Mesendoderm (in vitro differentiated cells): ENCODE data around the gene TMEM253.

Source experiments
- DNase-seq: peaks from one replicate; pipeline ENCODE4 v3.0.0; 2013
- H2AK5ac ChIP-seq: 2 replicates; pipeline ENCODE4 v1.6.1; 2013; ENCODE audit warnings: low read length, inconsistent platforms
- H2BK120ac ChIP-seq: 2 replicates; pipeline ENCODE4 v1.6.1; 2013; ENCODE audit warnings: low read depth, mild to moderate bottlenecking, low read length, moderate library complexity, mixed read lengths
- H2BK15ac ChIP-seq: replicated peaks from 2 replicates; pipeline ENCODE4 v1.6.1; 2013; ENCODE audit warnings: low read depth, mild to moderate bottlenecking, moderate library complexity
- H2BK5ac ChIP-seq: 2 replicates; pipeline ENCODE4 v1.6.1; 2013; ENCODE audit warnings: low read length, inconsistent platforms
- H3K18ac ChIP-seq: 2 replicates; pipeline ENCODE4 v1.6.1; 2013; ENCODE audit warnings: mild to moderate bottlenecking, low read length, mixed read lengths
- H3K23ac ChIP-seq: one replicate; pipeline ENCODE4 v1.6.1; 2013; ENCODE audit warnings: low read length
- H3K27ac ChIP-seq: 2 replicates; pipeline ENCODE4 v1.5.1; 2013; ENCODE audit warnings: low read depth, mild to moderate bottlenecking, inconsistent platforms, low read length, moderate library complexity
- H3K27me3 ChIP-seq: 2 replicates; pipeline ENCODE4 v1.6.1; 2013; ENCODE audit warnings: low read length, control low read depth, mild to moderate bottlenecking, inconsistent platforms; ENCODE audit not compliant: insufficient read depth, poor library complexity
- H3K36me3 ChIP-seq: 2 replicates; pipeline ENCODE4 v1.6.1; 2013; ENCODE audit warnings: low read length, inconsistent platforms; ENCODE audit not compliant: control insufficient read depth, insufficient read depth
- H3K4ac ChIP-seq: one replicate; pipeline ENCODE4 v1.6.1; 2013; ENCODE audit warnings: low read depth, mild to moderate bottlenecking, low read length, moderate library complexity
- H3K4me1 ChIP-seq: 2 replicates; pipeline ENCODE4 v1.6.1; 2013; ENCODE audit warnings: low read depth, low read length, inconsistent platforms; ENCODE audit not compliant: control insufficient read depth
- H3K4me2 ChIP-seq: 2 replicates; pipeline ENCODE4 v1.6.1; 2013; ENCODE audit warnings: low read length
- H3K4me3 ChIP-seq: 2 replicates; pipeline ENCODE4 v1.5.1; 2013; ENCODE audit warnings: mild to moderate bottlenecking, low read length
- H3K56ac ChIP-seq: one replicate; pipeline ENCODE4 v1.6.1; 2013; ENCODE audit warnings: low read length
- H3K79me1 ChIP-seq: 2 replicates; pipeline ENCODE4 v1.6.1; 2013; ENCODE audit warnings: low read length, inconsistent platforms
- H3K79me2 ChIP-seq: 2 replicates; pipeline ENCODE4 v1.6.1; 2013; ENCODE audit warnings: mild to moderate bottlenecking, low read length; ENCODE audit not compliant: control insufficient read depth, insufficient read depth
- H3K9ac ChIP-seq: 2 replicates; pipeline ENCODE4 v1.6.1; 2013; ENCODE audit warnings: low read length, inconsistent platforms
- H4K5ac ChIP-seq: one replicate; pipeline ENCODE4 v1.6.1; 2013; ENCODE audit warnings: low read length
- H4K8ac ChIP-seq: one replicate; pipeline ENCODE4 v1.6.1; 2013; ENCODE audit warnings: low read depth, mild to moderate bottlenecking, control low read depth, low read length, moderate library complexity
- WGBS: extraction: QIAGEN DNeasy Blood & Tissue Kit; methylation state at CpG from one replicate; pipeline ENCODE4 v1.1.7; 2013; ENCODE audit warnings: low lambda C conversion rate, missing lambda C conversion rate; ENCODE audit not compliant: insufficient coverage; ENCODE audit errors: extremely low coverage; 5-methylcytosine and 5-hydroxymethylcytosine counted together

The TMEM253 gene

GRCh38 chr14:21090194-21090939 is 10.5 kb upstream of the TMEM253 start:
- H3K18ac ChIP-seq: no peak overlapping the region
- no peaks in the 10 kb centered on the region for H3K79me2 ChIP-seq
- H4K8ac ChIP-seq: no peak overlapping the region
- H3K4me1 ChIP-seq: peaks cover 12% of the 10 kb centered on the region
- H2BK5ac ChIP-seq: no peak overlapping the region
- H2BK15ac ChIP-seq: no peak overlapping the region
- H2BK120ac ChIP-seq: no peak overlapping the region
- no CpG with 5 or more reads among the region's 45 CpGs for WGBS
- no peak overlapping the region for H2AK5ac ChIP-seq
- no peak overlapping the region for H4K5ac ChIP-seq
- H3K4me2 ChIP-seq: no peak overlapping the region
- H3K4ac ChIP-seq: no peak overlapping the region
- no peak overlapping the region for H3K4me3 ChIP-seq
- H3K9ac ChIP-seq: no peak overlapping the region
- H3K79me1 ChIP-seq: peaks cover 8% of the 10 kb centered on the region
- no peak overlapping the region for H3K56ac ChIP-seq
- no peaks in the 10 kb centered on the region for H3K27me3 ChIP-seq
- peaks cover 10% of the 10 kb centered on the region for H3K36me3 ChIP-seq
- no peak overlapping the region for H3K27ac ChIP-seq
- H3K23ac ChIP-seq: no peak overlapping the region
- DNase-seq: peak; percentile 64

- Histone ChIP-seq H3K4me2 (no peak overlapping the region), H2AK5ac (no peak overlapping the region), H3K18ac (no peak overlapping the region), H2BK5ac (no peak overlapping the region), H3K4me3 (no peak overlapping the region), H4K5ac (no peak overlapping the region), H3K9ac (no peak overlapping the region), H3K36me3 (peaks cover 7% of the 10 kb centered on the region), H2BK15ac (no peak overlapping the region), H3K4me1 (peaks cover 12% of the 10 kb centered on the region), H2BK120ac (no peak overlapping the region), H3K23ac (no peak overlapping the region), H3K27ac (no peak overlapping the region), H4K8ac (no peak overlapping the region), H3K79me1 (peaks cover 8% of the 10 kb centered on the region), H3K79me2 (peaks cover 2% of the 10 kb centered on the region), H3K56ac (no peak overlapping the region), H3K27me3 (no peaks in the 10 kb centered on the region), H3K4ac (no peak overlapping the region)
- WGBS: no CpG with 5 or more reads among the region's 45 CpGs
- no peak for DNase-seq
Observed at GRCh38 chr14:21090940-21091663, 9.8 kb upstream of the TMEM253 start.

GRCh38 chr14:21091821-21092272 is 9.0 kb upstream of the TMEM253 start:
- DNase-seq: no peak
- Histone ChIP-seq H4K8ac (no peak overlapping the region), H3K56ac (no peak overlapping the region), H2AK5ac (no peak overlapping the region), H3K23ac (no peak overlapping the region), H2BK5ac (no peak overlapping the region), H3K4me2 (no peak overlapping the region), H3K4me1 (peaks cover 12% of the 10 kb centered on the region), H3K4ac (no peak overlapping the region), H2BK15ac (no peak overlapping the region), H3K27me3 (no peaks in the 10 kb centered on the region), H3K18ac (no peak overlapping the region), H3K27ac (no peak overlapping the region), H3K36me3 (peaks cover 6% of the 10 kb centered on the region), H3K9ac (no peak overlapping the region), H3K4me3 (no peak overlapping the region), H2BK120ac (no peak overlapping the region), H3K79me1 (peaks cover 9% of the 10 kb centered on the region), H4K5ac (no peak overlapping the region), H3K79me2 (peaks cover 9% of the 10 kb centered on the region)
- WGBS: no CpG with 5 or more reads among the region's 42 CpGs

GRCh38 chr14:21092273-21093011 is 8.4 kb upstream of the TMEM253 start:
- Histone ChIP-seq H4K8ac (no peak overlapping the region), H3K4me3 (no peak overlapping the region), H3K79me1 (peaks cover 11% of the 10 kb centered on the region), H3K4ac (no peak overlapping the region), H2BK120ac (no peak overlapping the region), H3K9ac (no peak overlapping the region), H2BK5ac (no peak overlapping the region), H3K27me3 (no peaks in the 10 kb centered on the region), H3K18ac (no peak overlapping the region), H2BK15ac (no peak overlapping the region), H3K79me2 (peaks cover 15% of the 10 kb centered on the region), H2AK5ac (no peak overlapping the region), H3K56ac (peak overlapping the region; percentile 12), H3K27ac (no peak overlapping the region), H3K23ac (no peak overlapping the region), H3K4me2 (no peak overlapping the region), H4K5ac (no peak overlapping the region), H3K4me1 (peaks cover 16% of the 10 kb centered on the region), H3K36me3 (peaks cover 6% of the 10 kb centered on the region)
- WGBS: no CpG with 5 or more reads among the region's 59 CpGs
- peak; percentile 86 for DNase-seq

- WGBS: no CpG with 5 or more reads among the region's 36 CpGs
Observed at GRCh38 chr14:21093018-21093417, 7.8 kb upstream of the TMEM253 start.

More at GRCh38 chr14:21093018-21093417, 7.8 kb upstream of the TMEM253 start:
- Histone ChIP-seq H3K27me3 (no peaks in the 10 kb centered on the region), H3K36me3 (peaks cover 6% of the 10 kb centered on the region), H4K8ac (no peak overlapping the region), H3K4me2 (no peak overlapping the region), H2AK5ac (no peak overlapping the region), H3K23ac (no peak overlapping the region), H3K4me3 (no peak overlapping the region), H3K56ac (peak overlapping the region; percentile 91), H4K5ac (no peak overlapping the region), H3K18ac (no peak overlapping the region), H3K9ac (no peak overlapping the region), H3K27ac (peak overlapping the region; percentile 83), H2BK15ac (no peak overlapping the region), H3K79me1 (peaks cover 11% of the 10 kb centered on the region), H3K4me1 (peaks cover 16% of the 10 kb centered on the region), H2BK120ac (no peak overlapping the region), H2BK5ac (no peak overlapping the region), H3K79me2 (peaks cover 15% of the 10 kb centered on the region), H3K4ac (no peak overlapping the region)
- DNase-seq: no peak
